ENCODE data around the gene DNAAF9.

The DNAAF9 gene

GRCh38 chr20:3398681-3399252 lies 8.7 kb downstream of the DNAAF9 start:
- Histone ChIP-seq H3K36me3 (no peaks in the 10 kb centered on the region), H3K4me1 (ENCODE audit: control insufficient read depth in 1 of 2, insufficient read depth in 1 of 2, low read depth in 1 of 2, low read length in 1 of 2) (no peaks in the 10 kb centered on the region), H3K9me3 (no peaks in the 10 kb centered on the region), H3K27ac (no peak overlapping the region), H3K4me3 (ENCODE audit: low read depth in 1 of 2, low read length in 1 of 2) (no peak overlapping the region), H3K27me3 (no peaks in the 10 kb centered on the region)
- TF ChIP-seq CTCF (IDR thresholded peaks at IDR 0.05), result no peak

- Histone ChIP-seq H3K36me3 (no peaks in the 10 kb centered on the region), H3K27me3 (no peaks in the 10 kb centered on the region), H3K4me1 (ENCODE audit: control insufficient read depth in 1 of 2, insufficient read depth in 1 of 2, low read depth in 1 of 2, low read length in 1 of 2) (no peaks in the 10 kb centered on the region), H3K9me3 (no peaks in the 10 kb centered on the region), H3K4me3 (ENCODE audit: low read depth in 1 of 2, low read length in 1 of 2) (no peak overlapping the region), H3K27ac (no peak overlapping the region)
- TF ChIP-seq CTCF (IDR thresholded peaks at IDR 0.05), result no peak
These were observed 11.0 kb downstream of the DNAAF9 start for GRCh38 chr20:3396492-3396891.

- TF ChIP-seq CTCF (IDR thresholded peaks at IDR 0.05), result no peak
- Histone ChIP-seq H3K27me3 (no peaks in the 10 kb centered on the region), H3K4me1 (ENCODE audit: control insufficient read depth in 1 of 2, insufficient read depth in 1 of 2, low read depth in 1 of 2, low read length in 1 of 2) (no peaks in the 10 kb centered on the region), H3K36me3 (no peaks in the 10 kb centered on the region), H3K27ac (no peak overlapping the region), H3K4me3 (ENCODE audit: low read depth in 1 of 2, low read length in 1 of 2) (no peak overlapping the region), H3K9me3 (no peaks in the 10 kb centered on the region)
These were observed 14.7 kb downstream of the DNAAF9 start for GRCh38 chr20:3392756-3393155.

GRCh38 chr20:3390759-3391425 lies 16.6 kb downstream of the DNAAF9 start:
- no peak for TF ChIP-seq CTCF (IDR thresholded peaks at IDR 0.05)
- no peak overlapping the region for H3K4me3 ChIP-seq (ENCODE audit: low read depth in 1 of 2, low read length in 1 of 2)
- no peak overlapping the region for H3K27ac ChIP-seq
- H3K36me3 ChIP-seq, result no peaks in the 10 kb centered on the region
- no peaks in the 10 kb centered on the region for H3K4me1 ChIP-seq (ENCODE audit: control insufficient read depth in 1 of 2, insufficient read depth in 1 of 2, low read depth in 1 of 2, low read length in 1 of 2)
- H3K27me3 ChIP-seq, result no peaks in the 10 kb centered on the region
- no peaks in the 10 kb centered on the region for H3K9me3 ChIP-seq

GRCh38 chr20:3383878-3384495 lies 23.5 kb downstream of the DNAAF9 start:
- TF ChIP-seq CTCF (IDR thresholded peaks at IDR 0.05), result no peak
- H3K9me3 ChIP-seq, result no peaks in the 10 kb centered on the region
- H3K36me3 ChIP-seq, result no peaks in the 10 kb centered on the region
- no peaks in the 10 kb centered on the region for H3K27me3 ChIP-seq
- no peak overlapping the region for H3K27ac ChIP-seq
- no peaks in the 10 kb centered on the region for H3K4me1 ChIP-seq (ENCODE audit: control insufficient read depth in 1 of 2, insufficient read depth in 1 of 2, low read depth in 1 of 2, low read length in 1 of 2)
- H3K4me3 ChIP-seq (ENCODE audit: low read depth in 1 of 2, low read length in 1 of 2), result no peak overlapping the region
